ENCODE results near the gene SIDT1.
A peak's percentile ranks its signal among the peaks of the same experiment; 100 is the strongest.
"Not testable (repeated sequence)": the region's sequence is repeated elsewhere in the genome, so short reads cannot be mapped to it uniquely, and the experiment has no call there.

Gene SIDT1

DNA sequence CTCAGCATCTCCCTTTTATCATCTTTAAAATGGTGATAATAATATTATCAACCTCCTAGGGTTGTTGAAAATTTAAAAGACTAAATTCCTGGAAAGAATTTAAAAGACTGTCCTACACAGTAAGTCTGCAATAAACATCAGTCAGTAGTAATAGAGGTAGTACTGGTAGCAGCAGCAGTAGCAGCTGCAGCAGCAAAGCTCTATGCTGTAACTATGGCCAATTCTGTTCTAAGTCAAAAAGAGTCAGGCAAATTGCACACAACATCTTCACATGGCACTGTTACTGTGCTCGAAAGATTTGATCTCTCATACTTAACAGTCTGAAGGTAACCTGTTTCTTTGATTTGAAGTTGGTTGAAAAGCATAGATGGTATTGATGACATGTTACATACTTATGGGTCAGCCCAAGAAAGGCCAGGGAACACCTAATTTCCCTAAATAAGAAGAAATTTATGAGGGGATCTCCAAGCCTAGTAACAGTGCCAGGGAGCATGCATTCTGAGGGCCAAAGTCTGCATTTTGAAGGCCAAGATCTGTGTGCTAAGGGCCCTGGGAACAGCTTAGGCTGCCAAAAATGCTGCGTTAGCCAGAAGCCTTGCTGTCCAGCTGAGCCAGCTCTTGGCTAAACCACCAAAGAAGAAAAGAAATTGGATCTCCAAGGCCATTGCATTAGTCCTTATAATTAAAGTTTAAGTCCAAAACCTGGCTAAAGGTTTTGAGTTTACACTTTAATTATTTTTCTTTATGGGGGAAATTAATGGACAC is 68.2 kb downstream of the SIDT1 start:
- DNase-seq: no peak

DNA sequence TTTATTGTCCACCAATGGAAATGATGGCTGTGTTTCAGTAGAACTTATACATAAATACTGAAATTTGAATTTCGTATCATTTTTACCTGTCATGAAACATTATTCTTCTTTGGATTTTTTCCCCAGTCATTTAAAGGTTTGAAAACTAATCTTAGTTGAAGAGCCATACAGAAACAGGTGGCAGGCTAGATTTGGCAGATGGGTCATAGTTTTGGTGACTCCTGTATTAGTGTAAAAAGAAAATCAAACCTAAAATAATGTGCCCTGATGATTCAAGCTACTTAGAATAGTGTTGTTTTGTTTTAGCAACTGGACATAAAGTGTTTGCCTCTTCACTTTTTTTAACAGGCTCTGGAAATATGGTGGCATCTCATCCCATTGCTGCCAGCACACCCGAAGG is 68.9 kb downstream of the SIDT1 start:
- DNase-seq: no peak

DNA sequence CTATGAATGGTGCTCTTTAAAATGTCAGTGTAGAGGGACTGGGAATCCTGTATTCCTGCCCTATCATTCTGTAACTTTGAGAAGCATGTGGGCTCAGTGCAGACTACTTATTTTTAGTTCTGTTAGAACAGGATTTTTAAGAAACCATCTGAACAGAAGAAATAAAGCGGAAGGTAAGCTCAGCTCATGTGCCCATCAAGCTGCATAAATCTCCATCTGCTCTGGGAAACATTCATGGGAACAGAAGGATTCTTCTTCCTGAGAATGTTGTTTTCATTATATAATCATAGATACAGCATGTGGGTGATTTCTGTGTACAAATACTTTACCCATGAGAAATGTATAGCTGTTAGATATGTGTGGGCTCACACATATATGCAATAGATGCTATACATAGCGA is 69.9 kb downstream of the SIDT1 start:
- DNase-seq: no peak

DNA sequence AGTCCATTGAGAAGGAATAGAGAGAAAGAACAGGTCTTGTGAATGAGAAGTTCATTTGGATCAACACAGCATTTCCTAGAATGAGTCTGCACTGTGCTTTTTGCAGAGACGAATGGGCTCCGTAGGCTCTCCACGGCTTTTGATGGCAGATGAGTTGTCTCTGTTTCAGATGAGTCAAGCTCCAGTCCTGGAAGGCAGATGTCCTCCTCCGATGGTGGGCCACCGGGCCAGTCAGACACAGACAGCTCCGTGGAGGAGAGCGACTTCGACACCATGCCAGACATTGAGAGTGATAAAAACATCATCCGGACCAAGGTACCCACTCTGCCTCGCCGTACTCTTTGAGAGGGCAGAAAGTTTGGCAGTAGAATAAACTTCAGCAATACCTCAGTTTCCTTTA is 70.5 kb downstream of the SIDT1 start:
- DNase-seq: no peak

DNA sequence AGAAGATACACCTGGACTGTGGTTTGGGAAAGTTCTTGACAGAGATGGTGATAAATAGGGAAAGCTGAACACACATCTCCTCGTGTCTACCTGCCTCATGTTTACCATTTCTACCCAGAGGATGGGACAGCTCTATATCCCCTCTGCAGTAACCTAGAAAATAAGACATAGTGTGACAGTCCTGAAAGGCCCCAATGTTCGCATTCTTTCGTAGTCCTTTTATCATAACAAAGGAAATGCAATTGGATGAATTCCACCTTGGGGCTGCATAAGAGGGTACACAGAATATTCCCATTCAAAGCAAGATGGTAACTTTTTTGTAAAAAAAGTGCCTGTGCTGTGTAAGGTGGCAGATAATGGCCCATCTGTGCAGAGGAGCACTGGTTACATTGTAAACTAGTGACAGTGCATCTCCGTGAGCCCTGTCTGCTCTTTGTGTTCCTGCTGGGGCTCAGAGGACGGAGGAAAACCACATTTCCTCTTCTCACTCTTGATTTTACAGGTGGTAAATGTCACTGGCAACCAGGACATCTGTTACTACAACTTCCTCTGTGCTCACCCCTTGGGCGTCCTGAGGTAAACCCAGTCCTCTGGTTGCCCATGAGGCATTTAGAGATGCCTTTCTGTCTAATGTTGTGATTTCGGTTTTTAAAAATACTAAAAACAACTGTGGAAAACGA is 74.3 kb downstream of the SIDT1 start:
- DNase-seq: no peak

DNA sequence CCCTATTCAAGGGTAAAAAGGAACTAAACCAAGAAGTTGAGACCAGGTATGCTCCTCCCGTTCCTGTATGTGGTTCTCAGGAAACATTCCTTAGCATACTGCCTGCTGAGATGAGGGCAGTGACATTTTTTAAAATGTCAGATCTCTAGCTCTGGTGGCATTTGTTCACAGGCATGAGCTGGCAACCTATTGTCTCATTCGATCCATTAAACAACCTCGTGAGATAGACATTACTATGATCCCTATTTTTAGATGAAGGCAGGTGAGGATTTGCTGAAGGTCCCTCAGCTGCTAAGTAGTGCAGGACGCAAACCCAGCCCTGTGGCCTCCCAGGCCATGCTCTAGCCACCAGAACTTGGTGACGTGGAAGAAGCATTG is 74.9 kb downstream of the SIDT1 start:
- no peak for DNase-seq

DNA sequence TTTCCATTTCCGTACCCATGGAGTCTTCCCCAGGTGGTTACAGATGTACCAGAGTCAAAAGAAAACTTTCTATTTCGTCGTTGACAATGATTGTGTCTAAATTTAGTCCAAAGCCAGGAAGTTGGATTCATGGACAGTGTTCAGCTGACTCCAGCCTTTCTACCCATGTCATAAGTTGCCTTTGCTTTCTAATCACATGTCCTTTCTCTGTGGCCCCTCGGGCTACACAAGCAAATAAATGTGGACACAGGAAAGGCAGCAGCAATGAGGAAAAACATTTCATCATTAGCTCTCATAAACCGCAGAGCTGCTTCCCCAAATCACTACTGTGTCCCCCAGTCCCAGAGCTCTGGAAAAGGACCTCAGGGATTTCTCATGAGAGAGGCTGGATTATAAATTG is 82.0 kb downstream of the SIDT1 start:
- DNase-seq: no peak

DNA sequence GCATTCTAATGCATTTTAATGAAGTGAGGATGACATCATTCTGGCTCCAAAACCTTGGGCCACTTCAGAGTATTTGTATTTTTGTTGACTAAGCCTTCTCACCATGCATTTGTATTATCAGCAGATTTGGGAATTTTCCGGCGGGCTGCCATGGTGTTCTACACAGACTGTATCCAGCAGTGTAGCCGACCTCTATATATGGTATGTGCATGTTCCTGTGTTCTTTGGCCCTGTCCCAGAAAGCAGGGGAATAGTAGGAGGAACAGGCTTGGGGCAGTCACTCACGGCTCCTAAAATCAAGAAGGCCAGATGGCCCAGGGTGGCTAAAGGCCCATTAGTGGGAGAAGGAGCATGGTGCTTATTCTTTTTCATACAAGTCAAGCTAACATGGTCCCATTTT is 83.6 kb downstream of the SIDT1 start:
- no peak for DNase-seq

DNA sequence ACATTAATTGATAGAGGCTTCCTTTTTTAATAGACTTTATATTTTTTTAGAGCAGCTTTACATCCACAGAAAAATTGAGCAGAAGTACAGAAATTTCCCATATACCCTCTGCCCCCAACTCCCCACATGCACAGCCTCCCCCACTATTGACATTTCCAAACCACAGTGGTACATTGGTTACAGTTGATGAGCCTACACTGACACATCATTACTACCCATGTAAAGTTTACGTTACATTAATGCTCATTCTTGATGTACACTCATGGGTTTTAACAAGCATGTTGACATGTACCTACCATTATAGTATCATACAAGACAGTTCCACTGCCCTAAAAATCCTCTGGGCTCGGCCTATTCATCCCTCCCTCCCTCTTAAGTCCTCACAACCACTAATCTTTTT is 85.4 kb downstream of the SIDT1 start:
- no peak for DNase-seq

DNA sequence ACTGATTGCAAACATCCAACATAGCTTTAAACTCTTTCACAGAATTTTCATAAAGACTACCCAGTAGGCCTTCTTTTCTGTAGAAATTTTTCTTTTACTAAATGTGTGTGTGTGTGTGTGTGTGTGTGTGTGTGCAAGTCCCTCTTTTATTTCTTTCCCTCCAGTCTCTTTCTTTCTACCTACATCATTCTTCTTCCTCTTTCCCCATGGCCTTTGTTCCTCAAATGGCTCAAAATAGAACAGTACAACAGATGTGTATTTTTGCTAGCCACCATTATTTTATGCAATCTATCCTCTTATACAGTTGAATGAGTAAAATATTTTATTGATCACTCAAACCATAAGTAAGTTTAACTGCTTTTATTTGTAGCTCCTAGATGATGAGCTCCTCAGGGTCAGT is 87.7 kb downstream of the SIDT1 start:
- DNase-seq: no peak

DNA sequence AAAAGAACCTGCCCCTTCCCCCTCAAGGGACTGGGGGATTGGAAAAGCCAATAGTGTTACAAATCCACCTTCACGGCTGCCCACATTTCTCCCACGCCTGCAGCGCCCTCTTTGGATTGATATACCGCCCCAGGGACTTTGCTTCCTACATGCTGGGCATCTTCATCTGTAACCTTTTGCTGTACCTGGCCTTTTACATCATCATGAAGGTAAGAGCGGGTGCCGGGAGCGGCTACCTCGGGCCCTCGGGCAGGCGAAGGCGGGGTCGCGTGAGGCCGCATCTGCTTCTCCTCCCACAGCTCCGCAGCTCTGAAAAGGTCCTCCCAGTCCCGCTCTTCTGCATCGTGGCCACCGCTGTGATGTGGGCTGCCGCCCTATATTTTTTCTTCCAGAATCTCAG is 91.0 kb downstream of the SIDT1 start:
- no peak for DNase-seq

DNA sequence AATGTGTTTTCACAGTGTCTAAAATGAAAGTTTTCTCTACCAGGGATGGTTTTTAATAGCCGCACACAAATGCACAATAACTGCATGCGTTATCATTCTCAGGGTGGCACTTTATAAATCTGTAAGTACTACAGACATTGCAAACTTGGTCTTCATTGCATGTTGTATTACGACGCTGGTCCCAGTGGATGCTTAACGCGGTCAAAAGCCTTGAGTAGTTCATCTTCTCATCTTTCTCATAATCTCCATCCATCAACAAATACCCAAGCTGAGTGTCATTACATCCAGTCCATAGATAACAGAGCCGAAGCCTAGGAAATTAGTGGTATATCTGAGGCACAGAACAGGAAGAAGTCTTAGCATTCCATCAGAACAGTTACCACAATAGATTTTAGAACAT is 91.5 kb downstream of the SIDT1 start:
- DNase-seq: no peak

DNA sequence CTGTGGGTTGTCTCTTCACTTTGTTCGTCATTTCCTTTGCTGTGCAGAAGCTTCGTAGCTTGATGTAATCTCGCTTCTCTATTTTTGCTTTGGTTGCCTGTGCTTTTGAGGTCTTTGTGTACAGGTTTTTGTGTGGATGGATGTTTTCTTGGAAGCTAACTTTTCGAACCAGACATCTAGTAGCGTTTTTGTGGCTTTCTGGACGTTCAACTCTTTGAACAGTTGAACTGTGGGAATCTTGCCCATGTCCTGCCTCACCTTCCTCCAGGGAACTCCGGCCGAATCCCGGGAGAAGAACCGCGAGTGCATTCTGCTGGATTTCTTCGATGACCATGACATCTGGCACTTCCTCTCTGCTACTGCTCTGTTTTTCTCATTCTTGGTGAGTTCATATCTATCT is 93.5 kb downstream of the SIDT1 start:
- no peak for DNase-seq

DNA sequence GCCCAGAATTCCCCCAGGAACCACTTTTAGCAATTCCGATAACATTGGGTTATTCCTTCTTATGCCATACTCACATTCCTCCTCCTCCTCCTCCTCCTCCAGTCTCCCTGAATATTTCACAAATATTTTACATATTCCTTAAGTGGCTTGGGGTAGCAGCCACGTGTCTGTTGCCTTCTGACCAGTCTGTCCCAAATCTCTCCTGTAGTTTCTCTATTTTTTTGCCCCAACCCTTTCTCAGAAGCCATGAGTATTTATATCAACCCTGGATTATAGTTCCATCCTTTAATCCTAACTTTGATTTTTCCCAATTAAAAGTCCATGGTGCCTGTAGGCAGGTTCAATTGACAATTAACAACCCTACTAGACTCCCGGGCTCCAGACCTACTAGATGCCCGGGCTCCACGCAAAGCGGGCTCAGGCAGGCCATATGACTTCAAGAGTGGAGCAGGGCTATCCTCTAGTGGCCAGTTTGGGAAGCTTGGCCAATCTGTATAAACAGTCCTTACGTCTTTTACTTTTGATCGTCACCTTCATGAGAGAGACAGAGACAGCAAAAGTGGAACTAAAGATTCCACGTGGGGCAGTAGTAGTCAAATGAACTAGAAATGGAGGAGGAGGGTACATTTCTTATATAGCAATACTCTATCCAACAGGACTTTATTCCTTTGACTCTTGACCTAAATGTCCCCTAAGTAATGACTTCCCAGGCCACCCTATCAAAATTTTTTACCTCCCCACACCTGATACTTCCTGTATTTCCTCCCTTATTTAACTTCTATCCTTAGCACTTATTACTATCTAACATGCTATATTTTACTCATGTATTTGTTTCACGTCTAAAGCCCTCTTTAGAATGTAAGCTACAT is 94.4 kb downstream of the SIDT1 start:
- DNase-seq: peak; percentile 56

DNA sequence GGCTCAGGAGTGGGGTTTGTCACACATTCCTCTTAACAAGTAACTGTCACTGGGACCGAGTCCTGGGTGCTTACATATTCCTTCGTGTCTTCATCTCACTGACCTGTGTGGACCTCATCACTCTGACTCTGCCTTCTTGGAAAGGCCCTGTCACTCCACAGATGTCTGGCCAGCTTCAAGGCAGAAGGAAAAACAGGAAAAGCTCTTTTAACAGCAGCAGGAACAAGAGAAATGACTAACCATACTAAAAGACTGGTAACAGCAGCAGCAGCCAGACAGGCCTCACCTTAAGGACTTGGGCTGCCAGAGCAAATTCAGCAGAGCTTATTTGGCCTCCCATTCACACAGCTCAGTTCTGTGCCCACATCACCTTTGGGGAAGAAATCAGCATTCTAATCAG is 96.0 kb downstream of the SIDT1 start:
- no peak for DNase-seq

DNA sequence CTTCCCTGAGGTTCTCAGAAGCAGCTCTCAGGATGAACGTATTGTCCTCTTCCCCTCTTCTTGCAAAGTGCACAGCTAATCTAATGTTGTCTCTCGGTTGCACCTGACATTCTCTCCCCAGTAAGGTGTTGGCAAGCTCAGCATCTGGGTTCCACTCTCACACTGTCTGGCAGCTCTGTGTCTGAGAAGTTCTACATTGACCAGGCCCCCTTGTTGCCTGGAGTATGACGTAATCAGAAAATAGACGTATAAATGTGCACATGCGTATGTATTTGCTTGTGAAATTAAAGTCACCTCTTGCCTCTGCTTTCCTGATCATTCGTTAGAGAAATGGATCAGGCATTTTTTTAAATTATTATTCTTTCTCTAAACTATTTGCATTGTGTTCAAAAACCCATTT is 96.4 kb downstream of the SIDT1 start:
- no peak for DNase-seq

DNA sequence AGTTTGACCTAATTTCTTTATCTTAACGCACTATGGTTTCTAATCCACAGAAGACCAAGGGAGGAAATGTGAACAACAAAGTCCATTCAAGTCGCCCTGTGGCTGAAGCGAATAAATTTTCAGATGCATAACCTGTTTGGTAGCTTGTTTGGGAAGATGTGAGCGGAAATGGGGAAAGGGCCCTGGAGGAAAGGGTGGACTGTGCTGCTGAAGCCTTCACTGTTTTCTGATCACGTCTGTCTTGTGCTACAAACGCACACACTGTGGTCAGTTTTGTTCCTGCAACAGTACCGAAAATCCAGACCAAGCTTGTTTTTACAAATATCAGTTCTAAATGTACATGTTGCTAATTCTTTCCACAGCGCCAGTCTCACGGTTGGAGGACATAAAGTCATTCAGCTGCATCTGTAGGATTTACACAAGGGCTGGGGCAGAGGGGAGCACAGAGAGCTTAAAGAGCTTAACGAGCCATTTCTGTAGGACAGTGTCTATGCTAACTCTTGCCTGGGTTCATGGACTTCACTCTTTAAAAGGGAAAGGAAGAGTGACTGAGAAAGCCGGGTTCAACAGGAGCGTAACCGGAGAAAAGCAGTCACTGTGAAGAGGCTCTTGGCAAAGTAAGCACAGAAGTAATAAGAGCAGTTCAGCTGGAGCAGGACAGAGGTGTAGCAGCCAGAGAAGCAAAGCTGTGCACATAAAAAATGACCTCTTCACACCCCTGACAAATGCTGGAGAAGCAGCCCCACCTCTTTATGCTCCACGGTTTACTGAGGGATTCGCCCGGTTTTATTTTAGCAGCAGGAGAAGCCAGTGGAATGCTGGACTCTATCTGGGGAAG is 97.4 kb downstream of the SIDT1 start:
- no peak for DNase-seq

DNA sequence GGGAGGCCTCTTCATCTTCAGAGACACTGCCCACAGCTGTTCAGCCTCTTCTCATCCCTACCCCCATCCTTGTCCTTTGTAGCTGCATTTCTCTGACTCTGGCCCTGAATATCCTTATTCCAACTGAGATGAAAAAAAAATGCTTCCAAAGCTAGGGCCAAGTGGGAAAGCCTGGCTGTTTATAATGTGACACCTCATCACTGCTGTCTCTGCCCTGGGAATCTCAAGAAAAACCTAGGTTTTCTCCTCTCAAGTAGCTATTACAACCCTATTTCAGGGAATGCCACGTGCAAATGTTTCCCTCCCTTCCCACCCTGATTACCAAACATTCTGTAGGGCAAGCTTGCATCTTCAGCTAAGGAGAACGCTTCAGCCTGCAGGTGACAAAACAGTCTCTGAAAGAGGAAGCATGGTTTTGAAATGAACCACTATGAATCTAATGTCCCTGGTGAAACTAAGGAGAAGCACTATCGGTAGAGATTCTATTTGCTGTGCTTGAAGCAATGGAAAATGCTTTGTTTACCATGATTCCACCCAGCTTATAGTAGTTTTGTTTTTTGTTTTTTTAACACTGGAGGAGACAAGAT is 98.7 kb downstream of the SIDT1 start:
- DNase-seq: no peak

DNA sequence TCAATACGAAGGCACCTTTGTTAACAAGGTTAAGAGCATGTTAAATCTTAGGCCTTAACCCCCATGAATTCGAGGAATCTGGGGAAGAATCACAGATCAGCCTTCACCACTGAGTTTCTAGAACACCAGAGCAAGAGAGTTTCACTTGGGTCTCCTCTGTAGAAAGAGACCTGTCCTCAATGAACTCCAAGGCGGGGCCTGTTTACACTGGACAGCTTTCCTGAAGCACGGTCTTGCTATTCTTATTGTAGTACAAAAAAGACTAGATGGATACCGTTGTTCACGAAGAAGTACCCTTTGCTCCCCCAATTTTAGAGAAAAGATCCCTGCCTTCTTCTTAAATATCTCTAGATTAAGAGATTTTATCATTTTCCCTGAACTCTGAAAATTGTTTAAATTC is 99.2 kb downstream of the SIDT1 start:
- no peak for DNase-seq

DNA sequence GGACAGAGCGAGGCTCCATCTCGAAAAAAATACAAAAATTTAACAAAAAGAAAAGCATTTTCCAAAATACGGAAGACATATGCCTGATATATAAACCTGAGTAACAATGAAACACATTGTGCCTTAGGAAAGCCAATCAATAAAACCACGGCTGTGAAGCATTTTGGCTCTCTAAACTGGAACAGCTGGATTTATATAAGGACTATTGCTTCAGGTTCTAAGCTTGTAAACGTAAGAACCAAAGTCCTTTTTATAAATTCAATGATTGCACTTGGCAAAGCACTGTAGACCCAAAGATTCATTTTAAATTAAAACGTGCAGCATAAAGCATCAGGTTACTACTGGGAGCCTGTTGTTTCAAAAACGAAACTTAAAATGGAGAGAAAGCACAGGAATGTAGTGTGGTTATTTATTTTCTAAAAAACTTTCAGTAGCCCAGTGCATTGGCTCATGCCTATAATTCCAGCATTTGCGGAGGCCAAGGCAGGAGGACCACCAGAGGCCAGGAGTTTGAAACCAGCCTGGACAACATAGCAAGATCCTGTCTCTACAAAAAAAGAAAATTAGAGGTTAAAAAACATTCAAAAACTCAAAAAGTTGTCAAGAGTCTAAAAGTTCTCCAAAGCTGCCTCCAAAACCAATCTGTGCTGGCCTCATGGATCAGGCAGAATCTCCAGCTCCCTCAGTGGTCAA is 102.6 kb downstream of the SIDT1 start:
- DNase-seq: no peak

DNA sequence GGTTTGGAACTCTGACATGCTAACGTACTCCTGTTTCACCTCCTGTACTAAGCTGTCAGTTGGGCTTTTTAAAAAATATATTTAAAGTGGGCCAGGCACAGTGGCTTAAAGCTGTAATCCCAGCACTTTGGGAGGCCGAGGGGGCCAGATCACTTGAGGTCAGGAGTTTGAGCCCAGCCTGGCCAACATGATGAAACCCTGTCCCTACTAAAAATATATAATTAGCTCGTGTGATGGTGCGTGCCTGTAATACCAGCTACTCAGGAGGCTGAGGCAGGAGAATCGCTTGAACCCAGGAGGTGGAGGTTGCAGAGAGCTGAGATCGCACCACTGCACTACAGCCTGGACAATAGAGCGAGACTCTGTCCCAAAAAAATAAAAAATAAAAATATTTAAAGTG is 103.7 kb downstream of the SIDT1 start:
- DNase-seq: not testable (repeated sequence)

DNA sequence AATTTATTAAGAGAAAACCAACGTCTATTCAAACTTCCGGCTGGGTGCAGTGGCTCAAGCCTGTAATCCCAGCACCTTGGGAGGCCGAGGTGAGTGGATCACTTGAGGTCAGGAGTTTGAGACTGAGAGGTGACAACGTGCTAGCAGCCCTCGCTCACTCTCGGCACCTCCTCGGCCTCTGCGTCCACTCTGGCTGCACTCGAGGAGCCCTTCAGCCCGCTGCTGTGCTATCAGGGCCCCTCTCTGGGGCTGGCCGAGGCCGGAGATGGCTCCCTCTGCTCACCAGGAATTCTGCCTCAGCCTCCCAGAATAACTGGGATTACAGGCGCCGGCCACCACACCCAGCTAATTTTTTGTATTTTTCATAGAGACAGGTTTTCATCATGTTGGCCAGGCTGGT is 105.4 kb downstream of the SIDT1 start:
- DNase-seq: no peak
